Measurements from ENCODE around the gene GSK3B. TPM values are rescaled to one million over a fixed set of nuclear protein-coding genes. Genes with fewer than 3 reads are reported as not detected.

The GSK3B gene
- total and polyA plus RNA-seq, 10 of the 15 experiments (the other 5 are each of a cell fraction or from before 2014, with no cell fraction given): 8.5 to 49.8 (median 25.5) TPM

DNA sequence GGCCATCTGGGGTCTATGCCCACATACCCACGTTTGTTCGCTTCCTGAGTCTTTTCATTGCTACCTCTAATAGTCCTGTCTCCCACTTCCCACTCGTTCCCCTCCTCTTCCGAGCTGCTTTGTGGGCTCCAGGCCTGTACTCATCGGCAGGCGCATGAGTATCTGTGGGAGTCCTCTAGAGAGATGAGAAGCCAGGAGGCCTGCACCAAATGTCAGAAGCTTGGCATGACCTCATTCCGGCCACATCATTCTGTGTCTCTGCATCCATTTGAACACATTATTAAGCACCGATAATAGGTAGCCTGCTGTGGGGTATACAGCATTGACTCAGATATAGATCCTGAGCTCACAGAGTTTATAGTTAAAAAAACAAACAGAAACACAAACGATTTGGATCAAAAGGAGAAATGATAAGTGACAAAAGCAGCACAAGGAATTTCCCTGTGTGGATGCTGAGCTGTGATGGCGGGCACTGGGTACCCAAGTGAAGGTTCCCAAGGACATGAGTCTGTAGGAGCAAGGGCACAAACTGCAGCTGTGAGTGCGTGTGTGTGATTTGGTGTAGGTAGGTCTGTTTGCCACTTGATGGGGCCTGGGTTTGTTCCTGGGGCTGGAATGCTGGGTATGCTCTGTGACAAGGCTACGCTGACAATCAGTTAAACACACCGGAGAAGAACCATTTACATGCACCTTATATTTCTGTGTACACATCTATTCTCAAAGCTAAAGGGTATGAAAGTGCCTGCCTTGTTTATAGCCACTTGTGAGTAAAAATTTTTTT is 276.5 kb downstream of the GSK3B start:
- ATAC-seq (no peak), FAIRE-seq (no peak), DNase-seq (ENCODE audit: low read depth, low spot score) (no peak)
- in situ Hi-C loops (cut with MboI) (no loop called here), intact Hi-C loops (cut with micrococcal nuclease; ENCODE audit: unreplicated experiment) (no loop called here)
- RAD21 ChIA-PET (ENCODE audit: unreplicated experiment): no interaction called here
- POLR2A ChIA-PET: no interaction called here
- WGBS (ENCODE audit: insufficient coverage, insufficient replicate concordance, low lambda C conversion rate, missing lambda C conversion rate): 63% methylated on average over 13 of the region's 13 CpGs
- Histone ChIP-seq H3K27ac (ENCODE audit: control insufficient read depth, insufficient read depth) (no peak overlapping the region), H4K20me1 (ENCODE audit: control insufficient read depth, insufficient read depth) (no peaks in the 10 kb centered on the region), H3K79me2 (ENCODE audit: control insufficient read depth, insufficient read depth, low read length) (no peaks in the 10 kb centered on the region), H3K4me3 (no peak overlapping the region), H3K9me3 (replicated peaks; ENCODE audit: control insufficient read depth, insufficient read depth, low read length) (no peaks in the 10 kb centered on the region), H3K27me3 (replicated peaks in 1 of 2; ENCODE audit: control insufficient read depth in 2 of 2, insufficient read depth in 2 of 2, low read length in 1 of 2) (no peaks in the 10 kb centered on the region), H3K9ac (ENCODE audit: control insufficient read depth, insufficient read depth, low read length) (no peak overlapping the region), H3K36me3 (ENCODE audit: control insufficient read depth in 2 of 2, insufficient read depth in 2 of 2, low read length in 1 of 2) (no peaks in the 10 kb centered on the region; a peak in 1 of 4 replicates), H3K4me2 (ENCODE audit: control insufficient read depth, insufficient read depth) (no peak overlapping the region), H2AFZ (ENCODE audit: control insufficient read depth, low read depth, low read length) (no peak overlapping the region), H3K4me1 (ENCODE audit: control insufficient read depth, insufficient read depth, low read length) (no peaks in the 10 kb centered on the region)
- TF ChIP-seq, protein P1, sequence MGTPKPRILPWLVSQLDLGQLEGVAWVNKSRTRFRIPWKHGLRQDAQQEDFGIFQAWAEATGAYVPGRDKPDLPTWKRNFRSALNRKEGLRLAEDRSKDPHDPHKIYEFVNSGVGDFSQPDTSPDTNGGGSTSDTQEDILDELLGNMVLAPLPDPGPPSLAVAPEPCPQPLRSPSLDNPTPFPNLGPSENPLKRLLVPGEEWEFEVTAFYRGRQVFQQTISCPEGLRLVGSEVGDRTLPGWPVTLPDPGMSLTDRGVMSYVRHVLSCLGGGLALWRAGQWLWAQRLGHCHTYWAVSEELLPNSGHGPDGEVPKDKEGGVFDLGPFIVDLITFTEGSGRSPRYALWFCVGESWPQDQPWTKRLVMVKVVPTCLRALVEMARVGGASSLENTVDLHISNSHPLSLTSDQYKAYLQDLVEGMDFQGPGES (IDR thresholded peaks at IDR 0.05): no peak
- TF ChIP-seq CHD1 (IDR thresholded peaks at IDR 0.05; ENCODE audit: low read depth, low read length): no peak
- TF ChIP-seq RUNX3 (IDR thresholded peaks at IDR 0.05; ENCODE audit: low read length): no peak
- TF ChIP-seq, protein P2, sequence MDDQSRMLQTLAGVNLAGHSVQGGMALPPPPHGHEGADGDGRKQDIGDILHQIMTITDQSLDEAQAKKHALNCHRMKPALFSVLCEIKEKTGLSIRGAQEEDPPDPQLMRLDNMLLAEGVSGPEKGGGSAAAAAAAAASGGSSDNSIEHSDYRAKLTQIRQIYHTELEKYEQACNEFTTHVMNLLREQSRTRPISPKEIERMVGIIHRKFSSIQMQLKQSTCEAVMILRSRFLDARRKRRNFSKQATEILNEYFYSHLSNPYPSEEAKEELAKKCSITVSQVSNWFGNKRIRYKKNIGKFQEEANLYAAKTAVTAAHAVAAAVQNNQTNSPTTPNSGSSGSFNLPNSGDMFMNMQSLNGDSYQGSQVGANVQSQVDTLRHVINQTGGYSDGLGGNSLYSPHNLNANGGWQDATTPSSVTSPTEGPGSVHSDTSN (IDR thresholded peaks at IDR 0.05; ENCODE audit: insufficient replicate concordance, low read depth, low read length): no peak
- TF ChIP-seq BACH1 (IDR thresholded peaks at IDR 0.05; ENCODE audit: borderline replicate concordance): no peak
- TF ChIP-seq RCOR1 (conservative IDR thresholded peaks at IDR 0.05; ENCODE audit: low read depth, low read length): no peak
- TF ChIP-seq, protein P3, sequence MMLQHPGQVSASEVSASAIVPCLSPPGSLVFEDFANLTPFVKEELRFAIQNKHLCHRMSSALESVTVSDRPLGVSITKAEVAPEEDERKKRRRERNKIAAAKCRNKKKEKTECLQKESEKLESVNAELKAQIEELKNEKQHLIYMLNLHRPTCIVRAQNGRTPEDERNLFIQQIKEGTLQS (IDR thresholded peaks at IDR 0.05; ENCODE audit: borderline replicate concordance, extremely low read depth, low read depth, low read length): no peak
- TF ChIP-seq EGR1 (IDR thresholded peaks at IDR 0.05; ENCODE audit: borderline replicate concordance in 1 of 2, low read depth in 2 of 2, low read length in 2 of 2): no peak
- TF ChIP-seq SIX5 (IDR thresholded peaks at IDR 0.05; ENCODE audit: low read depth, low read length, severe bottlenecking): no peak
- no peak for TF ChIP-seq KAT2A (conservative IDR thresholded peaks at IDR 0.05; ENCODE audit: control insufficient read depth, low read depth, low read length)
- no peak for TF ChIP-seq DPF2 (IDR thresholded peaks at IDR 0.05)
- TF ChIP-seq IKZF1 (conservative IDR thresholded peaks at IDR 0.05): no peak
- TF ChIP-seq, protein P4, sequence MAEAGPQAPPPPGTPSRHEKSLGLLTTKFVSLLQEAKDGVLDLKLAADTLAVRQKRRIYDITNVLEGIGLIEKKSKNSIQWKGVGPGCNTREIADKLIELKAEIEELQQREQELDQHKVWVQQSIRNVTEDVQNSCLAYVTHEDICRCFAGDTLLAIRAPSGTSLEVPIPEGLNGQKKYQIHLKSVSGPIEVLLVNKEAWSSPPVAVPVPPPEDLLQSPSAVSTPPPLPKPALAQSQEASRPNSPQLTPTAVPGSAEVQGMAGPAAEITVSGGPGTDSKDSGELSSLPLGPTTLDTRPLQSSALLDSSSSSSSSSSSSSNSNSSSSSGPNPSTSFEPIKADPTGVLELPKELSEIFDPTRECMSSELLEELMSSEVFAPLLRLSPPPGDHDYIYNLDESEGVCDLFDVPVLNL (IDR thresholded peaks at IDR 0.05; ENCODE audit: low read depth, low read length): no peak
- no peak for TF ChIP-seq CREM (IDR thresholded peaks at IDR 0.05; ENCODE audit: low read depth)
- BruUV-seq (replicated peaks): no TSS peak
- SMC1A ChIA-PET (ENCODE audit: uncharacterized antibody, unreplicated experiment): interaction anchor here (1.6 to 1.7 kb wide), 2 partner anchors 8 to 13 kb away, joined by 4 to 7 read pairs; no protein-coding TSS in a partner anchor
- CTCF ChIA-PET: interaction anchor here (0.6 to 3.5 kb wide), 4 partner anchors 9 to 276 kb away, joined by 3 to 15 read pairs (median 7); no protein-coding TSS in a partner anchor
